DND-41 (cell line): ENCODE results near the gene EEIG1.

Experiments
- EZH2 ChIP-seq: IDR thresholded peaks from 3 replicates; pipeline ENCODE4 v1.6.1; 2012; ENCODE audit warnings: borderline replicate concordance, low read depth, mild to moderate bottlenecking, moderate library complexity, low read length, inconsistent platforms; ENCODE audit not compliant: severe bottlenecking
- TF ChIP-seq, protein P1 (sequence below): IDR thresholded peaks from 2 replicates; pipeline ENCODE4 v1.5.1; 2012; ENCODE audit warnings: borderline replicate concordance, low read length, moderate library complexity, mild to moderate bottlenecking; ENCODE audit not compliant: poor library complexity, severe bottlenecking; ENCODE audit errors: extremely low read depth

DNA sequence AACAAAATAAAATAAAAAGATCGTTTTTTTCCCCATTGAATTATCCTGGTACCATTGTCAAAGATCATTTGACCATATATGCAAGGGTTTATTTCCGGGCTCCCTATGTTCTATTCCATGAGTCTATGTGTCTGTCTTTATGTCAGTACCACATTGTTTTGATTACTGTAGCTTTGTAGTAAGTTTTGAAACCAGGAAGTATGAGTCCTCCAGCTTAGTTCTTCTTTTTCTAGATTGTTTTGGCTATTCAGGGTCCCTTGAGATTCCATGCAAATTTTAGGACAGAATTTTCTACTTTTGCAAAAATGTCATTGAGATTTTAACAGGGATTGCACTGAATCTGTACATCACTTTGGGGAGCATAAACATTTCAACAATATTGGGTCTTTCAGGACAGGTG lies 18.7 kb upstream of the EEIG1 start:
- TF ChIP-seq, protein P1, sequence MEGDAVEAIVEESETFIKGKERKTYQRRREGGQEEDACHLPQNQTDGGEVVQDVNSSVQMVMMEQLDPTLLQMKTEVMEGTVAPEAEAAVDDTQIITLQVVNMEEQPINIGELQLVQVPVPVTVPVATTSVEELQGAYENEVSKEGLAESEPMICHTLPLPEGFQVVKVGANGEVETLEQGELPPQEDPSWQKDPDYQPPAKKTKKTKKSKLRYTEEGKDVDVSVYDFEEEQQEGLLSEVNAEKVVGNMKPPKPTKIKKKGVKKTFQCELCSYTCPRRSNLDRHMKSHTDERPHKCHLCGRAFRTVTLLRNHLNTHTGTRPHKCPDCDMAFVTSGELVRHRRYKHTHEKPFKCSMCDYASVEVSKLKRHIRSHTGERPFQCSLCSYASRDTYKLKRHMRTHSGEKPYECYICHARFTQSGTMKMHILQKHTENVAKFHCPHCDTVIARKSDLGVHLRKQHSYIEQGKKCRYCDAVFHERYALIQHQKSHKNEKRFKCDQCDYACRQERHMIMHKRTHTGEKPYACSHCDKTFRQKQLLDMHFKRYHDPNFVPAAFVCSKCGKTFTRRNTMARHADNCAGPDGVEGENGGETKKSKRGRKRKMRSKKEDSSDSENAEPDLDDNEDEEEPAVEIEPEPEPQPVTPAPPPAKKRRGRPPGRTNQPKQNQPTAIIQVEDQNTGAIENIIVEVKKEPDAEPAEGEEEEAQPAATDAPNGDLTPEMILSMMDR = no peak
- TF ChIP-seq EZH2 = no peak
